GM12878 (cell line): ENCODE measurements around the gene ZBTB5. TPM values are rescaled to one million over a fixed set of nuclear protein-coding genes. Genes with fewer than 3 reads are reported as not detected.

Source experiments
- ATAC-seq: fragments of 200-7000 bp; cut with Tn5 transposase; 3 replicates; pipeline ENCODE4 v1.9.1; 2020; ENCODE audit warnings: mild to moderate bottlenecking, moderate library complexity
- BruUV-seq: library from RNA; stranded (reverse); fragments of 400-500 nt; replicated peaks from 2 replicates; lab custom pipeline; 2021; lab: Mats Ljungman, UMichigan
- CTCF ChIA-PET: fragments of 300-600 bp; sonication (Branson Sonifier 250); formaldehyde crosslinking; extraction: SDS; loops from one replicate; lab custom pipeline; 2021; ENCODE audit warnings: inconsistent platforms; lab: Yijun Ruan, JAX
- POLR2A ChIA-PET: fragments of 350-600 bp; formaldehyde crosslinking; extraction: SDS; loops from one replicate; lab custom pipeline; 2021; ENCODE audit warnings: inconsistent platforms; lab: Charles Lee
- RAD21 ChIA-PET: fragments of 300-600 bp; sonication (Branson Sonifier 250); formaldehyde crosslinking; loops from one replicate; lab custom pipeline; 2023; ENCODE audit warnings: antibody characterized with exemption; ENCODE audit not compliant: unreplicated experiment; lab: Charles Lee
- SMC1A ChIA-PET: fragments of 300-600 bp; sonication (Branson Sonifier 250); formaldehyde crosslinking; loops from one replicate; lab custom pipeline; 2023; ENCODE audit not compliant: unreplicated experiment, uncharacterized antibody; lab: Charles Lee
- DNase-seq: peaks from one replicate; pipeline ENCODE4 v3.0.0-alpha.2; 2011; ENCODE audit warnings: low read depth, low spot score
- FAIRE-seq: peaks from 3 replicates; lab custom pipeline; 2011; peaks lifted over from hg19 to GRCh38; lab: Jason Lieb, UNC
- H2AFZ ChIP-seq: 2 replicates; pipeline ENCODE4 v1.6.0; 2011; ENCODE audit warnings: low read depth, low read length, control low read depth; ENCODE audit not compliant: control insufficient read depth
- H3K27ac ChIP-seq: 2 replicates; pipeline ENCODE4 v1.5.1; 2011; ENCODE audit warnings: control low read depth; ENCODE audit not compliant: control insufficient read depth, insufficient read depth
- H3K27me3 ChIP-seq, 2 experiments: replicated peaks in 1 of 2; 2 replicates each; pipeline versions ENCODE4 v1.6.0 to v1.6.1; 2011; ENCODE audit warnings: low read length in 1 of 2; ENCODE audit not compliant: control insufficient read depth in 2 of 2, insufficient read depth in 2 of 2
- H3K36me3 ChIP-seq, 2 experiments: 2 replicates each; pipeline ENCODE4 v1.5.1; 2011; ENCODE audit warnings: low read length in 1 of 2; ENCODE audit not compliant: control insufficient read depth in 2 of 2, insufficient read depth in 2 of 2
- H3K4me1 ChIP-seq: 2 replicates; pipeline ENCODE4 v1.6.1; 2011; ENCODE audit warnings: mild to moderate bottlenecking, low read length, moderate library complexity, mixed read lengths; ENCODE audit not compliant: control insufficient read depth, insufficient read depth
- H3K4me2 ChIP-seq: 2 replicates; pipeline ENCODE4 v1.6.0; 2011; ENCODE audit warnings: control low read depth; ENCODE audit not compliant: control insufficient read depth, insufficient read depth
- H3K4me3 ChIP-seq: fragments of 200-600 bp; sonication (generic); 2 replicates; pipeline ENCODE4 v1.5.1; 2016
- H3K79me2 ChIP-seq: 2 replicates; pipeline ENCODE4 v1.6.0; 2011; ENCODE audit warnings: low read length; ENCODE audit not compliant: control insufficient read depth, insufficient read depth
- H3K9ac ChIP-seq: 2 replicates; pipeline ENCODE4 v1.8.0; 2011; ENCODE audit warnings: low read length, control low read depth, mixed read lengths; ENCODE audit not compliant: control insufficient read depth, insufficient read depth
- H3K9me3 ChIP-seq: replicated peaks from 3 replicates; pipeline ENCODE4 v1.5.1; 2011; ENCODE audit warnings: mild to moderate bottlenecking, low read length; ENCODE audit not compliant: control insufficient read depth, insufficient read depth
- H4K20me1 ChIP-seq: 2 replicates; pipeline ENCODE4 v1.6.0; 2011; ENCODE audit not compliant: control insufficient read depth, insufficient read depth
- CREM ChIP-seq: IDR thresholded peaks from 2 replicates; pipeline ENCODE4 v1.6.1; 2014; ENCODE audit warnings: antibody characterized with exemption, low read depth
- EED ChIP-seq: sonication (generic); IDR thresholded peaks from 2 replicates; pipeline ENCODE4 v1.6.1; 2016; ENCODE audit warnings: antibody characterized with exemption, low read depth
- IRF4 ChIP-seq: IDR thresholded peaks from 2 replicates; pipeline ENCODE4 v1.6.1; 2011; ENCODE audit warnings: low read depth, low read length
- MTA2 ChIP-seq: fragments of 450-650 bp; IDR thresholded peaks from 2 replicates; pipeline ENCODE4 v1.6.1; 2016; ENCODE audit warnings: low read depth, mild to moderate bottlenecking, moderate library complexity
- MYC ChIP-seq: IDR thresholded peaks from 2 replicates; pipeline ENCODE4 v1.6.1; 2011; ENCODE audit warnings: mild to moderate bottlenecking, low read length, moderate library complexity, inconsistent platforms; ENCODE audit not compliant: insufficient read depth, insufficient replicate concordance, insufficient read length, severe bottlenecking
- PAX8 ChIP-seq: fragments of 450-650 bp; IDR thresholded peaks from 2 replicates; pipeline ENCODE4 v1.6.1; 2017; ENCODE audit warnings: mild to moderate bottlenecking, moderate library complexity
- SMAD5 ChIP-seq: IDR thresholded peaks from 2 replicates; pipeline ENCODE4 v1.6.1; 2016; ENCODE audit warnings: antibody characterized with exemption, low read depth
- SREBF1 ChIP-seq: IDR thresholded peaks from 2 replicates; pipeline ENCODE4 v1.6.1; 2012; ENCODE audit warnings: mild to moderate bottlenecking, low read length
- YY1 ChIP-seq: IDR thresholded peaks from 2 replicates; pipeline ENCODE4 v1.6.1; 2011; ENCODE audit warnings: low read depth, mild to moderate bottlenecking, low read length
- ZZZ3 ChIP-seq: IDR thresholded peaks from 2 replicates; pipeline ENCODE4 v1.6.1; 2011; ENCODE audit warnings: low read depth; ENCODE audit not compliant: control insufficient read depth, insufficient read length
- WGBS: methylation state at CpG from one replicate; pipeline ENCODE4 v1.1.6; 2016; ENCODE audit warnings: low lambda C conversion rate; ENCODE audit not compliant: insufficient replicate concordance, insufficient coverage; ENCODE audit errors: missing lambda C conversion rate; 5-methylcytosine and 5-hydroxymethylcytosine counted together
- in situ Hi-C: fragments of 300-500 bp; cut with MboI; formaldehyde crosslinking; loops from 9 replicates; pipeline ENCODE4 v1.14.3; 2018; ENCODE audit warnings: mixed read lengths
- intact Hi-C: fragments of 100-400 bp; cut with micrococcal nuclease; formaldehyde crosslinking; loops from one replicate; pipeline ENCODE4 v1.14.2; 2022; ENCODE audit not compliant: unreplicated experiment
- polyA plus RNA-seq, 11 experiments: library from polyadenylated mRNA; depleted of rRNA in 4 of 11; unstranded in 6 of 11; stranded (reverse) in 5 of 11; fragments of >200 nt; fragmentation: Nextera tagmentation in 4 of 11; fragmentation: Illumina TruSeq in 1 of 11; extraction: Ambion mirVana in 4 of 11; extraction: Trizol in 1 of 11; gene quantifications; 1 replicate in 1 of 11; 2 replicates in 10 of 11; pipeline versions ENCODE4 v1.2.1 to v1.2.3, GENCODE V29; 2011 to 2016; ENCODE audit warnings: inconsistent platforms in 2 of 11, missing spikeins in 2 of 11, low read depth in 1 of 11
- total RNA-seq, 4 experiments: library from RNA; depleted of rRNA in 3 of 4; stranded (reverse); fragments of >200 nt in 3 of 4; fragmentation: Illumina TruSeq in 1 of 4; extraction: Trizol in 1 of 4; gene quantifications; 2 replicates each; pipeline versions ENCODE4 v1.2.1 to v1.2.3, GENCODE V29; 2013 to 2021
- TF ChIP-seq, protein P1 (sequence below): fragments of 450-650 bp; IDR thresholded peaks from 2 replicates; pipeline ENCODE4 v1.6.1; 2016; ENCODE audit warnings: mild to moderate bottlenecking, moderate library complexity, borderline replicate concordance

The ZBTB5 gene
- total and polyA plus RNA-seq, 10 of the 15 experiments (the other 5 are each of a cell fraction or from before 2014, with no cell fraction given) = 1.4 to 32.5 (median 12.1) TPM

- Histone ChIP-seq H3K9me3 (no peaks in the 10 kb centered on the region; the same call in 2 of the 3 replicates), H3K27me3 (no peaks in the 10 kb centered on the region), H3K79me2 (peaks cover 1% of the 10 kb centered on the region), H4K20me1 (no peaks in the 10 kb centered on the region), H3K4me2 (peak overlapping the region; percentile 31; the same call in 1 of the 2 replicates), H3K4me3 (no peak overlapping the region), H3K27ac (peak overlapping the region; percentile 96), H3K9ac (no peak overlapping the region), H2AFZ (peak overlapping the region; percentile 25; the same call in 1 of the 2 replicates), H3K4me1 (peaks cover 45% of the 10 kb centered on the region), H3K36me3 (no peaks in the 10 kb centered on the region)
- WGBS = 39% methylated on average over 2 of the region's 2 CpGs
- FAIRE-seq (no peak), ATAC-seq (no peak), DNase-seq (no peak)
- in situ Hi-C loops (no loop called here), intact Hi-C loops (no loop called here)
- no peak for TF ChIP-seq PAX8
- no peak for TF ChIP-seq SREBF1
- no peak for TF ChIP-seq MTA2
- no peak for TF ChIP-seq ZZZ3
- POLR2A ChIA-PET = no interaction called here
- RAD21 ChIA-PET = interaction anchor here (0.8 to 1.2 kb wide), 5 partner anchors 9 to 95 kb away, joined by 3 to 5 read pairs (median 3); no protein-coding TSS in a partner anchor
- CTCF ChIA-PET = interaction anchor here (1.0 to 8.5 kb wide), 5 partner anchors 8 to 26 kb away, joined by 3 to 59 read pairs (median 5); no protein-coding TSS in a partner anchor
- BruUV-seq = no TSS peak
- SMC1A ChIA-PET = interaction anchor here (0.8 to 1.6 kb wide), 8 partner anchors 8 to 43 kb away, joined by 3 to 7 read pairs (median 4); no protein-coding TSS in a partner anchor
These were observed 65.9 kb downstream of the ZBTB5 start for GRCh38 chr9:37399336-37399735.

- H3K27ac ChIP-seq = peak overlapping the region; percentile 60
- ChIA-PET POLR2A (interaction anchor here (1.3 kb wide), 1 partner anchor 12 kb away, joined by 4 read pairs; no protein-coding TSS in a partner anchor), SMC1A (interaction anchor here (0.6 to 1.6 kb wide), 5 partner anchors 8 to 94 kb away, joined by 3 to 5 read pairs (median 3); no protein-coding TSS in a partner anchor), CTCF (interaction anchor here (1.0 to 8.5 kb wide), 6 partner anchors 8 to 403 kb away, joined by 3 to 59 read pairs (median 5); no protein-coding TSS in a partner anchor), RAD21 (interaction anchor here (1.1 kb wide), 1 partner anchor 13 kb away, joined by 3 read pairs; no protein-coding TSS in a partner anchor)
- intact Hi-C loops (no loop called here), in situ Hi-C loops (no loop called here)
- DNase-seq = no peak
- no peak for FAIRE-seq
- 53% methylated on average over 7 of the region's 7 CpGs for WGBS
- H3K9me3 ChIP-seq = no peaks in the 10 kb centered on the region; the same call in 2 of the 3 replicates
- peaks cover 38% of the 10 kb centered on the region for H3K4me1 ChIP-seq
- no peaks in the 10 kb centered on the region for H3K27me3 ChIP-seq
- H4K20me1 ChIP-seq = no peaks in the 10 kb centered on the region
- peaks cover 1% of the 10 kb centered on the region for H3K79me2 ChIP-seq
- no peak overlapping the region for H3K9ac ChIP-seq
- H3K4me3 ChIP-seq = no peak overlapping the region
- no peak for ATAC-seq
- no peaks in the 10 kb centered on the region for H3K36me3 ChIP-seq
- BruUV-seq = no TSS peak
- H2AFZ ChIP-seq = peak overlapping the region; percentile 25
- H3K4me2 ChIP-seq = peak overlapping the region; percentile 31
- TF ChIP-seq YY1 (peak; percentile 35; the same call in 1 of the 2 replicates), EED (peak; percentile 37; the same call in 1 of the 2 replicates), IRF4 (no peak), CREM (0 out of 2 replicates have a peak, but pooled peaks have one; percentile 20), SMAD5 (0 out of 2 replicates have a peak, but pooled peaks have one; percentile 16), MYC (no peak)
- TF ChIP-seq, protein P1, sequence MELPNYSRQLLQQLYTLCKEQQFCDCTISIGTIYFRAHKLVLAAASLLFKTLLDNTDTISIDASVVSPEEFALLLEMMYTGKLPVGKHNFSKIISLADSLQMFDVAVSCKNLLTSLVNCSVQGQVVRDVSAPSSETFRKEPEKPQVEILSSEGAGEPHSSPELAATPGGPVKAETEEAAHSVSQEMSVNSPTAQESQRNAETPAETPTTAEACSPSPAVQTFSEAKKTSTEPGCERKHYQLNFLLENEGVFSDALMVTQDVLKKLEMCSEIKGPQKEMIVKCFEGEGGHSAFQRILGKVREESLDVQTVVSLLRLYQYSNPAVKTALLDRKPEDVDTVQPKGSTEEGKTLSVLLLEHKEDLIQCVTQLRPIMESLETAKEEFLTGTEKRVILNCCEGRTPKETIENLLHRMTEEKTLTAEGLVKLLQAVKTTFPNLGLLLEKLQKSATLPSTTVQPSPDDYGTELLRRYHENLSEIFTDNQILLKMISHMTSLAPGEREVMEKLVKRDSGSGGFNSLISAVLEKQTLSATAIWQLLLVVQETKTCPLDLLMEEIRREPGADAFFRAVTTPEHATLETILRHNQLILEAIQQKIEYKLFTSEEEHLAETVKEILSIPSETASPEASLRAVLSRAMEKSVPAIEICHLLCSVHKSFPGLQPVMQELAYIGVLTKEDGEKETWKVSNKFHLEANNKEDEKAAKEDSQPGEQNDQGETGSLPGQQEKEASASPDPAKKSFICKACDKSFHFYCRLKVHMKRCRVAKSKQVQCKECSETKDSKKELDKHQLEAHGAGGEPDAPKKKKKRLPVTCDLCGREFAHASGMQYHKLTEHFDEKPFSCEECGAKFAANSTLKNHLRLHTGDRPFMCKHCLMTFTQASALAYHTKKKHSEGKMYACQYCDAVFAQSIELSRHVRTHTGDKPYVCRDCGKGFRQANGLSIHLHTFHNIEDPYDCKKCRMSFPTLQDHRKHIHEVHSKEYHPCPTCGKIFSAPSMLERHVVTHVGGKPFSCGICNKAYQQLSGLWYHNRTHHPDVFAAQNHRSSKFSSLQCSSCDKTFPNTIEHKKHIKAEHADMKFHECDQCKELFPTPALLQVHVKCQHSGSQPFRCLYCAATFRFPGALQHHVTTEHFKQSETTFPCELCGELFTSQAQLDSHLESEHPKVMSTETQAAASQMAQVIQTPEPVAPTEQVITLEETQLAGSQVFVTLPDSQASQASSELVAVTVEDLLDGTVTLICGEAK = no peak
These were observed 66.7 kb downstream of the ZBTB5 start for GRCh38 chr9:37398464-37399025.
